ENCODE measurements around the gene WDR88. TPM values are rescaled to one million over a fixed set of nuclear protein-coding genes. Genes with fewer than 3 reads are reported as not detected.

The WDR88 gene
- total and polyA plus RNA-seq, 2 of the 13 experiments (the other 11 are each of a cell fraction or from before 2014, with no cell fraction given): not detected

- TF ChIP-seq THAP9 (CRISPR knock-in tag; IDR thresholded peaks at IDR 0.05; ENCODE audit: borderline replicate concordance) (peak; percentile 74; the same call in 1 of the 2 replicates), AKAP8 (CRISPR knock-in tag; IDR thresholded peaks at IDR 0.05) (0 out of 2 replicates have a peak, but pooled peaks have one; percentile 69), RXRB (CRISPR knock-in tag; IDR thresholded peaks at IDR 0.05; ENCODE audit: borderline replicate concordance) (peak; percentile 58), ARID4A (CRISPR knock-in tag; IDR thresholded peaks at IDR 0.05; ENCODE audit: borderline replicate concordance) (peak; percentile 84), SOX13 (IDR thresholded peaks at IDR 0.05) (no peak), SOX13 (CRISPR knock-in tag; conservative IDR thresholded peaks at IDR 0.05 in 1 of 2, IDR thresholded peaks at IDR 0.05 in 1 of 2) (no peak), ELF4 (CRISPR knock-in tag; IDR thresholded peaks at IDR 0.05; ENCODE audit: borderline replicate concordance) (peak; percentile 94), PHF8 (CRISPR knock-in tag; IDR thresholded peaks at IDR 0.05) (peak; percentile 96), SIN3B (IDR thresholded peaks at IDR 0.05; ENCODE audit: low read length) (no peak; the same call in 1 of the 2 replicates), CEBPZ (IDR thresholded peaks at IDR 0.05; ENCODE audit: low read length) (no peak), ELK4 (CRISPR knock-in tag; IDR thresholded peaks at IDR 0.05; ENCODE audit: borderline replicate concordance) (peak; percentile 66; the same call in 1 of the 2 replicates), ZNF33B (CRISPR knock-in tag; IDR thresholded peaks at IDR 0.05) (peak; percentile 22; the same call in 1 of the 2 replicates), ZNF607 (CRISPR knock-in tag; IDR thresholded peaks at IDR 0.05; ENCODE audit: borderline replicate concordance) (0 out of 2 replicates have a peak, but pooled peaks have one; percentile 71), TARDBP (CRISPR knock-in tag; IDR thresholded peaks at IDR 0.05) (peak; percentile 93), ZNF160 (CRISPR knock-in tag; IDR thresholded peaks at IDR 0.05) (peak; percentile 54)
- TF ChIP-seq, protein P1, sequence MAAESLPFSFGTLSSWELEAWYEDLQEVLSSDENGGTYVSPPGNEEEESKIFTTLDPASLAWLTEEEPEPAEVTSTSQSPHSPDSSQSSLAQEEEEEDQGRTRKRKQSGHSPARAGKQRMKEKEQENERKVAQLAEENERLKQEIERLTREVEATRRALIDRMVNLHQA (CRISPR knock-in tag; IDR thresholded peaks at IDR 0.05): no peak
Observed at GRCh38 chr19:33176670-33177416, 44.9 kb downstream of the WDR88 start (continued).
